Adipocyte (in vitro differentiated cells): Measurements from ENCODE around the gene TLX2.
"Not testable (repeated sequence)": the region's sequence is repeated elsewhere in the genome, so short reads cannot be mapped to it uniquely, and the experiment has no call there.

Source experiments
- DNase-seq: peaks from one replicate; pipeline ENCODE4 v3.0.0-alpha.2; 2015; ENCODE audit warnings: low read depth
- H3K27me3 ChIP-seq: replicated peaks from 2 replicates; pipeline ENCODE4 v1.7.0; 2013; ENCODE audit warnings: mild to moderate bottlenecking, low read length, moderate library complexity; ENCODE audit not compliant: control insufficient read depth, insufficient read depth
- H3K36me3 ChIP-seq: 2 replicates; pipeline ENCODE4 v1.7.0; 2013; ENCODE audit warnings: low read length, mild to moderate bottlenecking, moderate library complexity; ENCODE audit not compliant: control insufficient read depth, insufficient read depth, severe bottlenecking
- H3K4me1 ChIP-seq: 2 replicates; pipeline ENCODE4 v1.7.0; 2013; ENCODE audit warnings: mild to moderate bottlenecking, low read length, moderate library complexity; ENCODE audit not compliant: control insufficient read depth, insufficient read depth
- H3K4me3 ChIP-seq: 2 replicates; pipeline ENCODE4 v1.7.0; 2013; ENCODE audit warnings: mild to moderate bottlenecking, low read length, moderate library complexity
- H3K9ac ChIP-seq: 2 replicates; pipeline ENCODE4 v1.7.0; 2013; ENCODE audit warnings: mild to moderate bottlenecking, low read length, moderate library complexity
- H3K9me3 ChIP-seq: 2 replicates; pipeline ENCODE4 v1.7.0; 2013; ENCODE audit warnings: mild to moderate bottlenecking, low read length, moderate library complexity; ENCODE audit not compliant: control insufficient read depth

The TLX2 gene

DNA sequence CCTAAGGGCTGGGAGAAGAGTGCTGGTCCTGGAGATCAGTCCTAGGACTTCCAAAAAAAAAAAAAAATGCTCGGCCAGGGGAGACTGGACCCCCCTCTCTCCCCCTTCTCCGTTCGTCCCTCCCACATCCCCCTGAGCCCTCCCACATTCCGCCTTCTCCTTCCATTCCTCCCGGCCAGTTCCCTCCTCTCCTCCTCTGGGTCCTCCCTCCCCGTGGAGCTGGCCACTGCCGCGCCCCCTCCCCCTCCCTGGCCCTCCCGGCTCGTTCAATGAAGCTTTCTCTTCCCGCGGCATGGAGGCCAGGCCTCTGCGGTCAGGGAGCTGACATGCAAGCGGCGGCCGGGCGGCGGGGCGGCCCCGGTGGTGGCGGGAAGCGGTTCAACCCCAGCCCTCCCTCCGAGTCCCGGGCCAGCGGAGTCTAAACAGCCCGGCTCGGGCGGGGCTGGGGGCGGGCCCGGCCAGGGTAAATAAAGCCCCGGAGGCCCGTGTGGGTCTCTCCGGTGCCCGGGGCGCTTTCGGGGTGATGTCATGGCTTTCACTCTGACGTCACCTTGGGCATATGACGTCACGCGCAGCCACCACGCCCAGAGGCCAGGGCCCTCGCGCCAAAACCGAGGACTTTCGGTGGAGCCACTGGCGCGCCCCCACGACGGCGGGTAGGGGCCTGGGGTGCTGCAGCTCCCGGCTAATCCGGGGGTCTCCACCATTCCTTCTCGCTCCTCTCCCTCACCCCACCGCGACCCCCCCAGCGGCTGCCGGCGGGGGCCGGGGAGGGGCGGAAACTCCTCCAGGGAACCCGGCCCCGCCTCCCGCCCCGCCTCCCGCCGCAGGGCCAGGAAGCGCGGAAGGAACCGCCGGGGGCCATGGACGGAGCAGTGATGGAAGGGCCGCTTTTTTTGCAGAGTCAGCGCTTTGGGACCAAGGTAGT, 39.9 kb downstream of the TLX2 start, which contains the start of the genes DOK1 and LOXL3:
DOK1 (plus strand) TSS at position 829 of the 928 bp plus-strand sequence; CDS start at position 864, 35 bp downstream.
LOXL3 (minus strand) TSS at position 51 of the 928 bp plus-strand sequence. CDS start 1,308 bp downstream, outside the sequence.
- Histone ChIP-seq H3K27me3 (no peaks in the 10 kb centered on the region), H3K9ac (peak within 1 kb of the TSS; percentile 87), H3K4me3 (peak within 1 kb of the TSS; percentile 87), H3K4me1 (peaks cover 29% of the 10 kb centered on the region), H3K36me3 (peaks cover 5% of the 10 kb centered on the region), H3K9me3 (no peaks in the 10 kb centered on the region)
- peak; percentile 96 for DNase-seq

GRCh38 chr2:74554820-74555531, 40.7 kb downstream of the TLX2 start:
- H3K4me3 ChIP-seq, result peak overlapping the region; percentile 87
- H3K27me3 ChIP-seq, result no peaks in the 10 kb centered on the region
- H3K9ac ChIP-seq, result peak overlapping the region; percentile 87
- peaks cover 5% of the 10 kb centered on the region for H3K36me3 ChIP-seq
- H3K9me3 ChIP-seq, result no peaks in the 10 kb centered on the region
- DNase-seq, result peak; percentile 61
- H3K4me1 ChIP-seq, result peaks cover 25% of the 10 kb centered on the region

- H3K9me3 ChIP-seq, result no peaks in the 10 kb centered on the region
- no peaks in the 10 kb centered on the region for H3K27me3 ChIP-seq
- peaks cover 25% of the 10 kb centered on the region for H3K4me1 ChIP-seq
- peak overlapping the region; percentile 87 for H3K4me3 ChIP-seq
- DNase-seq, result no peak
- H3K9ac ChIP-seq, result peak overlapping the region; percentile 87
- peaks cover 5% of the 10 kb centered on the region for H3K36me3 ChIP-seq
These were observed 41.4 kb downstream of the TLX2 start for GRCh38 chr2:74555610-74556103.

- H3K27me3 ChIP-seq, result no peaks in the 10 kb centered on the region
- no peak overlapping the region for H3K9ac ChIP-seq
These were observed 41.9 kb downstream of the TLX2 start for GRCh38 chr2:74556159-74556558.

GRCh38 chr2:74556831-74557370, 42.7 kb downstream of the TLX2 start:
- Histone ChIP-seq H3K27me3 (no peaks in the 10 kb centered on the region), H3K4me3 (no peak overlapping the region), H3K9ac (no peak overlapping the region), H3K36me3 (peaks cover 5% of the 10 kb centered on the region), H3K4me1 (peaks cover 25% of the 10 kb centered on the region), H3K9me3 (no peaks in the 10 kb centered on the region)
- no peak for DNase-seq

More at GRCh38 chr2:74556159-74556558, 41.9 kb downstream of the TLX2 start:
- H3K4me3 ChIP-seq, result peak overlapping the region; percentile 87
- H3K36me3 ChIP-seq, result peaks cover 5% of the 10 kb centered on the region
- no peak for DNase-seq
- H3K9me3 ChIP-seq, result no peaks in the 10 kb centered on the region
- peaks cover 25% of the 10 kb centered on the region for H3K4me1 ChIP-seq

DNA sequence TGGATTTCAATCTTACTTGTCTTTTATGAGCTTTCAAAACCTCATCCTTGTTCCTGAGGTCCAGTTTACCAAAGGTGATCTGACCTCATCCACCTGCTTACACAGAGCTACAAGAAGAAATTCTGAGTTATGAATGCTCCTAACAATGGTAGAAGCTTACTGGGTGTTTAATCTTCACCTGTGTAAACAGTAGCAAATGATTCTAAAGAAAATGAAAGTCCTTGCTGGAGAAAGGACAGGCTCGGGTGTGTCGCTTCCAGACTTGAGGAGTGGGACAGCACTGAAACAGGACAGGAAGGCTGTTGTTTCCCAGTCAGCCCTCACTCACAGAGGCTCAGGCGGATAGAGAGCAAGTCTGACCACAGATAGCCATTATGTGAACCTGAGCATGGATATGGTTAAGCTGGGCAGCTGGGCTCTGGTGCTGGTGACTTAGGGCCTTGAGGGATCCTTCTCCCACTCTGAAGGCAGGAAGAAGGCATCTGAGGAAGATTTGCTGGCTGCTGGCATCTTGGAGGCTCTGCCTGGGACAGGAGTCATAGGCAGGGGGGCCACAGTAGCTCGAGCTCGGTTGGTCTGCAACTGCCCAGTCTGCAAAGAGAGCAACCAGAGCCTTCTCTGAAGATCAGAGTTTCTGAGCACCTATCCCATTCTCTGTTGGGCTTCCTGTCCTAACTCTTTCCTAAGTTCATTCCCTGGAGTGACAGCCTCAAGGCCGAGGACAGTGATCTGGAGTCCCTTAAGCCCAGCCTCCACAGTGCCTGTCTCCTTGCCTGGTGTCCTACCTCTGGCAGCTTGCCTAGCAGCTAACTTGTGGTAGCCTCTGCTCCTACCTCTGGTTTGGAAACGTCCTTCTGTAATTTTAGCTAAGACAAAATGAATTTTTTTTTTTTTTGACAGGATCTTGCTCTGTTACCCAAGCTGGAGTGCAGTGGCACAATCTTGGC, 44.3 kb downstream of the TLX2 start:
- Histone ChIP-seq H3K27me3 (no peaks in the 10 kb centered on the region), H3K9me3 (no peaks in the 10 kb centered on the region), H3K4me1 (peaks cover 15% of the 10 kb centered on the region)

DNA sequence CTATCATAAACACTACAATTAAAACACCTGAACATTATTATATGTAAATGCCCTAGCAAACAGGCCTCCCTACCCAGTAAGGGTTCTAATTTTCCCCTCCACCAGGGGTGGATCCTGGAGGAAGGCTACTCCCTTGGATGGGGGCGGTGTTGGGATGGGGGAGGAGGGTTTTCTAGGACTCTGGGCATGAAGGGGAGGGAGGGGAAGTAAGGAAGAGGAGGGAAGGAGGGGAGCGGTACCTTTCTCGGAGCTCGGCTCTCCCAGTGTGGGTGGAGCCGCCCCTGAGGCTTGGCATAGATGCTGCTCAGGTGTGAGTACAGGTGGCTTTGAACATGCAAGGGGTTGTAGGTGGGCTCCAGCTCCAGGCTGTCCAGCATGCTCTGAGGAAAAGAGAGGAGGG, 45.7 kb downstream of the TLX2 start:
- H3K9ac ChIP-seq, result no peak overlapping the region
- DNase-seq, result no peak
- H3K9me3 ChIP-seq, result no peaks in the 10 kb centered on the region
- no peak overlapping the region for H3K4me3 ChIP-seq
- H3K4me1 ChIP-seq, result peaks cover 21% of the 10 kb centered on the region
- H3K36me3 ChIP-seq, result peaks cover 5% of the 10 kb centered on the region
- H3K27me3 ChIP-seq, result no peaks in the 10 kb centered on the region

More for the DNA sequence above, 44.3 kb downstream of the TLX2 start:
- Histone ChIP-seq H3K36me3 (peaks cover 5% of the 10 kb centered on the region), H3K9ac (no peak overlapping the region), H3K4me3 (no peak overlapping the region)
- no peak for DNase-seq

DNA sequence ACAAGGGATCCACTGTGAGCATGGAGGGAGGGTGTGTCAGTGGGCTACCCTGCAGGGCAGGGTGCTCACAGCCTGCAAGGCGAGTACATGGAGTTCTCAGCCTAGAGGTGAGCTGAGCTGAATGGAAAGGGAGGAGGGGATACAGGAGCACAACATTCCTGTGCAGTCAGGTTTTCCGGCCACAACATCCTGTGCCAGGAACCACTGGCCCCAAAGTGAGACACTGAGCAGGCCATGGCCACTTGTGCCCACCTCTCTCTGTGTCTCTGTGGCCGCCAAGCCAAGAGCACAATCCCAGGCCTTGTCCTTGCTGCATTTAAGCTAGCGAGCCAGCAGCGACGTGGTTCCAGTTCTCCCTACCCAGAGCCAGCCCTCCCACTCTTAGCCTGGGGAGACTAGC, 46.3 kb downstream of the TLX2 start:
- Histone ChIP-seq H3K9me3 (no peaks in the 10 kb centered on the region), H3K4me1 (peaks cover 15% of the 10 kb centered on the region), H3K4me3 (no peak overlapping the region), H3K27me3 (no peaks in the 10 kb centered on the region), H3K36me3 (peaks cover 5% of the 10 kb centered on the region), H3K9ac (no peak overlapping the region)
- no peak for DNase-seq

DNA sequence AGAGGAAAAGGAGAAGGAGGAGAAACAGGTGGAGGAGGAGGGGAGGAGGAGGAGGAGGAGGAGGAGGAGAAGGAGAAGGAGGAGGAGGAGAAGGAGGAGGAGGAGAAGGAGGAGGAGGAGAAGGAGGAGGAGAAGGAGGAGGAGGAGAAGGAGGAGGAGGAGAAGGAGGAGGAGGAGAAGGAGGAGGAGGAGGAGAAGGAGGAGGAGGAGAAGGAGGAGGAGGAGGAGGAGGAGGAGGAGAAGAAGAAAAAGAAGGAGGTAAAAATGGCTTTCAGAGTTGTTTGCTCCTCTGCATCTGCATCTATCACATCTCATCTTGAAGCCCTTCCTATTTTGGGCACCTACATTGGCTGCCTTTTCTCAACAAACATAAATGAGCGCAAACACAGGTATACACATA, 46.8 kb downstream of the TLX2 start:
- not testable (repeated sequence) for H3K36me3 ChIP-seq, H3K9me3 ChIP-seq, H3K4me3 ChIP-seq, H3K9ac ChIP-seq, DNase-seq, H3K27me3 ChIP-seq
- peaks cover 18% of the 10 kb centered on the region for H3K4me1 ChIP-seq

DNA sequence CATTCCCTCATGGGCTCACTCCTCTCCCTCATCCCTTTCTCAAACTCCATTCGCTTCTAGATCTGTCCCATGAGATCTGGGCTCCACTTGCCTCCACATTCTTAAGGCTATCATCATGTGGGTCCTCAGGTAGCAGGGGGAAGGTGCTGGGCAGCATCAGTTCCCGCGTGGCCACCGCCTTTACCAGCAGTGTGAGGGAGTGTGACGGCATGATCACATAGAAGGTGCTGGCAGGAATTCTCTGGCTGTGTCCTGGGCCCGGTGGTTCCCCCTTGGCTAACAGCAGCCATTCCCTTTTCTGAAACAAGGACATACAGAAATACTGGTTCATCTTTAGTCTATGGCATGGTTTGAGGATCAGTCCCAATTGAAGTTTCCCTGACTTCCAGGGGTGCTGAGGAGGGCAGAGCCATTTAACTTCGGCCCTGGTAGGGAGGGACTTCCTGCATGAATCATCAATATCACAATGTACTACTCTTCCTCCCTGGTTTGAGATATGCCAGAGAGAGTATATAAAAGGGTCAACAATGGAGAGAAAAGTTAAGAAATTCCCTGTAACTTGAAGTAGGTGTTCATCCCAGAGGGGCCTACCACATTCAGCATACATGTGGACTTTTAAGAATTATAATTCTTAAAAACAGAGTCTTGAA, 48.0 kb downstream of the TLX2 start:
- Histone ChIP-seq H3K9ac (no peak overlapping the region), H3K4me3 (no peak overlapping the region), H3K9me3 (no peaks in the 10 kb centered on the region), H3K27me3 (no peaks in the 10 kb centered on the region), H3K4me1 (peaks cover 29% of the 10 kb centered on the region), H3K36me3 (no peaks in the 10 kb centered on the region)
- DNase-seq, result no peak
